Measurements from ENCODE around the gene NYAP1. TPM values are rescaled to one million over a fixed set of nuclear protein-coding genes. Genes with fewer than 3 reads are reported as not detected.

Gene NYAP1
- total RNA-seq, 1 donor from 2014 or later, result 0.99 TPM

GRCh38 chr7:100477871-100478267 is 5.9 kb upstream of the NYAP1 start:
- H3K27me3 Mint-ChIP-seq (ENCODE audit: unreplicated experiment), result no peaks in the 10 kb centered on the region
- no peak for DNase-seq (ENCODE audit: extremely low spot score, unreplicated experiment)
- H3K36me3 Mint-ChIP-seq (ENCODE audit: unreplicated experiment), result peaks cover 4% of the 10 kb centered on the region
- no peak for TF ChIP-seq CTCF (IDR thresholded peaks at IDR 0.05)
- H3K4me3 Mint-ChIP-seq (ENCODE audit: unreplicated experiment), result peak overlapping the region; percentile 89
- H3K4me1 Mint-ChIP-seq (ENCODE audit: unreplicated experiment), result peaks cover 30% of the 10 kb centered on the region
- peak overlapping the region; percentile 87 for H3K27ac Mint-ChIP-seq (ENCODE audit: unreplicated experiment)
- no peaks in the 10 kb centered on the region for H3K9me3 Mint-ChIP-seq (ENCODE audit: unreplicated experiment)

GRCh38 chr7:100478958-100479660 is 4.6 kb upstream of the NYAP1 start, which contains the start of gene TSC22D4:
Gene TSC22D4 (minus strand): TSS chr7:100479214. CDS start chr7:100478038, 1,176 bp downstream.
- TF ChIP-seq CTCF (IDR thresholded peaks at IDR 0.05), result no peak
- peak within 1 kb of the TSS; percentile 87 for H3K27ac Mint-ChIP-seq (ENCODE audit: unreplicated experiment)
- peak within 1 kb of the TSS; percentile 89 for H3K4me3 Mint-ChIP-seq (ENCODE audit: unreplicated experiment)
- H3K9me3 Mint-ChIP-seq (ENCODE audit: unreplicated experiment), result no peaks in the 10 kb centered on the region
- no peaks in the 10 kb centered on the region for H3K36me3 Mint-ChIP-seq (ENCODE audit: unreplicated experiment)
- no peaks in the 10 kb centered on the region for H3K27me3 Mint-ChIP-seq (ENCODE audit: unreplicated experiment)
- peak; percentile 97 for DNase-seq (ENCODE audit: extremely low spot score, unreplicated experiment)
- peaks cover 30% of the 10 kb centered on the region for H3K4me1 Mint-ChIP-seq (ENCODE audit: unreplicated experiment)

DNA sequence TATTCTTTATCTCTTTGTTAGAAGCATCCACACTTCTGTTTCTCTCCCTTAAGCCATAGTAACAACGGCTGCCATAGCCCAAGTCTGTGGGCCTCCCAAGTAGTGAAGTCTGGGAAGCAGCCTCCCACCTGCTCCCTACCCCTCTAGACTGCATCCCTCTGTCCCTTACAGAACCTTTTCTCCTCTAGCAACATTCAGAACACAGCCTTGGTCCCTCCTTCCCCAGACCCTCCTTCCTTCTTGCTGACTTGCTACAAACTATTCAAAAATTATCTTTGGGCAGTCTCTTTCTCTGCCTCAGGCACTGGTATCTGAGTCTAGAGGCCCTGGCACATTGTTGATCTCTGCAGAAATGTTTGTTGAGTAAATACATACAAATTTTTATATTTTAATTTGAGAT is 2.3 kb upstream of the NYAP1 start:
- H3K4me3 Mint-ChIP-seq (ENCODE audit: unreplicated experiment), result no peak overlapping the region
- TF ChIP-seq CTCF (IDR thresholded peaks at IDR 0.05), result no peak
- H3K36me3 Mint-ChIP-seq (ENCODE audit: unreplicated experiment), result no peaks in the 10 kb centered on the region
- H3K4me1 Mint-ChIP-seq (ENCODE audit: unreplicated experiment), result peaks cover 22% of the 10 kb centered on the region
- DNase-seq (ENCODE audit: extremely low spot score, unreplicated experiment), result no peak
- no peak overlapping the region for H3K27ac Mint-ChIP-seq (ENCODE audit: unreplicated experiment)
- no peaks in the 10 kb centered on the region for H3K9me3 Mint-ChIP-seq (ENCODE audit: unreplicated experiment)
- no peaks in the 10 kb centered on the region for H3K27me3 Mint-ChIP-seq (ENCODE audit: unreplicated experiment)

DNA sequence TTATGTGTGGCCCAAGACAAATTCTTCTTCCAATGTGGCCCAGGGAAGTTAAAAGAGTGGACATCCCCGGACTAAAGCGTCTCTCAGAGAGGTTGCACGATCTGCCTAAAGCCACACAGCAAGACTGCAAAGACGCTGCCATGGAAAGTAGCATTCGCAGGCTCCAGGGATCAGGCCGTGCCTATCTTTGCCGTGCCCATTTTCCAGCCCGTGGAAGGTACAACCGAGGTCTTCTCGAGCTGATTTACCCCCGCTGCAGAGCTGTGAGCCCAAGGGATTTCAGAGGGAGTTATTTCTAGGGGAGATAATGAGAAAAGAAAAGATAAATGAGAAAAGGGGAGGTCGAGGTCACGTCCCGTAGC is 1.0 kb upstream of the NYAP1 start:
- no peak for TF ChIP-seq CTCF (IDR thresholded peaks at IDR 0.05)
- peak overlapping the region; percentile 76 for H3K4me3 Mint-ChIP-seq (ENCODE audit: unreplicated experiment)
- DNase-seq (ENCODE audit: extremely low spot score, unreplicated experiment), result no peak
- no peak overlapping the region for H3K27ac Mint-ChIP-seq (ENCODE audit: unreplicated experiment)
- H3K36me3 Mint-ChIP-seq (ENCODE audit: unreplicated experiment), result no peaks in the 10 kb centered on the region
- H3K4me1 Mint-ChIP-seq (ENCODE audit: unreplicated experiment), result peaks cover 15% of the 10 kb centered on the region
- H3K27me3 Mint-ChIP-seq (ENCODE audit: unreplicated experiment), result no peaks in the 10 kb centered on the region
- H3K9me3 Mint-ChIP-seq (ENCODE audit: unreplicated experiment), result no peaks in the 10 kb centered on the region

GRCh38 chr7:100483090-100483721 is 521 bp upstream of the NYAP1 start:
- Mint-ChIP-seq H3K4me1 (ENCODE audit: unreplicated experiment) (peaks cover 15% of the 10 kb centered on the region), H3K9me3 (ENCODE audit: unreplicated experiment) (no peaks in the 10 kb centered on the region), H3K27me3 (ENCODE audit: unreplicated experiment) (no peaks in the 10 kb centered on the region), H3K36me3 (ENCODE audit: unreplicated experiment) (no peaks in the 10 kb centered on the region), H3K4me3 (ENCODE audit: unreplicated experiment) (peak overlapping the region; percentile 76), H3K27ac (ENCODE audit: unreplicated experiment) (no peak overlapping the region)
- peak; percentile 93 for DNase-seq (ENCODE audit: extremely low spot score, unreplicated experiment)
- TF ChIP-seq CTCF (IDR thresholded peaks at IDR 0.05), result peak; percentile 96

Data from osteocyte (in vitro differentiated cells).